ENCODE results near the gene OR13C9. TPM values are rescaled to one million over a fixed set of nuclear protein-coding genes. Genes with fewer than 3 reads are reported as not detected.

The OR13C9 gene, protein sequence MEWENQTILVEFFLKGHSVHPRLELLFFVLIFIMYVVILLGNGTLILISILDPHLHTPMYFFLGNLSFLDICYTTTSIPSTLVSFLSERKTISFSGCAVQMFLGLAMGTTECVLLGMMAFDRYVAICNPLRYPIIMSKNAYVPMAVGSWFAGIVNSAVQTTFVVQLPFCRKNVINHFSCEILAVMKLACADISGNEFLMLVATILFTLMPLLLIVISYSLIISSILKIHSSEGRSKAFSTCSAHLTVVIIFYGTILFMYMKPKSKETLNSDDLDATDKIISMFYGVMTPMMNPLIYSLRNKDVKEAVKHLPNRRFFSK
- total RNA-seq, result not detected in 2 replicates

DNA sequence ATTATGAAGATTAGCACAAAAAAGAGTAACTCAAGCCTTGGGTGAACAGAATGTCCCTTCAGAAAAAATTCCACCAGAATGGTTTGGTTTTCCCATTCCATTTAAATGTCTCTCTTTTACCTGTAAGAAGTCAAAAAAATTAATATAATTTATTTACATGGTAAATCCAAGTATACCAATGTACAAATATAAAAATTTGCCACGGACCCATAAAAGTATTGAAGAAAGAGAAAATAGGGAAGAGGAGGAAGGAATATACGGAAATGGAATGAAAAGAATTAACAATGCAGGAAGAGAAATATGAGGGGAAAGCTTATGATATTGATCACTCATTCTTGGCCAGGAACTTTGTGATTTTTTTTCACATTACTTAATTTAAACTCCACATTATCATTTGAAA is at the start of gene OR13C9:
Gene OR13C9 (minus strand): TSS at position 101 of the 400 bp plus-strand sequence. CDS start 0 bp downstream, at position 101.

DNA sequence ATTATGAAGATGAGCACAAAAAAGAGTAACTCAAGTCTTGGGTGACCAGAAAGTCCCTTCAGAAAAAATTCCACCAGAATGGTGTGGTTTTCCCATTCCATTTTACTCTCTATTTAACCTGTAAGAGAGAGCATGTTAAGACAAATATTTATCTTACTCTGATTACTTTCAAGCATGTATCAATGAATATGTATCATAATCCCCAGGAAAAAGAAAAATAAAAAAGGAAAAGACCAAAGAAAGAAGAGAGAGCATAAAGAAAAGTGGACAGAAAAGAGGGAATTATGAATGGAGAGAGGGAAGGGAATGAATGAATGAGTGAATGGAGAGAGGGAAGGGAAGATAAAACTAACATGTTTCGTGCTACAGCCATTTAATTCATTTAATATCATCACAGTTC is 12.5 kb downstream of the OR13C9 start, which contains the start of gene OR13C2:
Gene OR13C2 (minus strand): TSS at position 101 of the 400 bp plus-strand sequence. CDS start 0 bp downstream, at position 101.

DNA sequence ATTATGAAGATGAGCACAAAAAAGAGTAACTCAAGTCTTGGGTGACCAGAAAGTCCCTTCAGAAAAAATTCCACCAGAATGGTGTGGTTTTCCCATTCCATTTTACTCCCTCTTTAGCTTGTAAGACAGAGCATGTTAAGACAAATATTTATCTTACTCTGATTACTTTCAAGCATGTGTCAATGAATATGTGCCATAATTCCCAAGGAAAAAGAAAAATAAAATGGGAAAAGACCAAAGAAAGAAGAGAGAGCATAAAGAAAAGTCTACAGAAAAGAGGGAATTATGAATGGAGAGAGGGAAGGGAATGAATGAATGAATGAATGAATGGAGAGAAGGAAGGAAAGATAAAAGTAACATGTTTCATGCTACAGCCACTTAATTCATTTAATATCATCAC is 18.7 kb downstream of the OR13C9 start, which contains the start of gene OR13C5:
Gene OR13C5 (minus strand): TSS at position 101 of the 400 bp plus-strand sequence. CDS start 0 bp downstream, at position 101.

DNA sequence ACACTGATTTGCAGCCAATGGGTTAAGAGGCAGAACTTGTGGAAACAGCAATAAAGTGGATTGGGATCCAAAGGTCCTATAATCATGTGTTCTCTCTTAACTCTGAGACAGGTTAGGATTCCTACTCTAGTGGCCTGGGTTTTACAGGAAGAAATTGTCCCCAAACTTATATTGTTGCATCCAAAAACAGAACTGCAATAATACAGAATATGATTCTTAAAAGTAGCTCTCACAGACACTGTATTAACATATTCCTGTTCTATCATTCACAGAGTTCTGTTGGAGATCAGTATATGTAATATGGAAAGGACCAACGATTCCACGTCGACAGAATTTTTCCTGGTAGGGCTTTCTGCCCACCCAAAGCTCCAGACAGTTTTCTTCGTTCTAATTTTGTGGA is 49.1 kb downstream of the OR13C9 start, which contains the start of gene OR13C8:
Gene OR13C8 (plus strand): TSS at position 301 of the 400 bp plus-strand sequence. CDS start 0 bp downstream, at position 301.

Other genes with a start within 250 kb of the OR13C9 start
- not detected in 2 replicates for gene OR13F1, start 113.9 kb downstream of the OR13C9 start, total RNA-seq
- not detected in 2 replicates for gene OR13C4, start 91.0 kb downstream of the OR13C9 start, total RNA-seq
- not detected in 2 replicates for gene OR13C3, start 81.3 kb downstream of the OR13C9 start, total RNA-seq
- gene OR13C8, start 49.0 kb downstream of the OR13C9 start, total RNA-seq, result not detected in 2 replicates
- not detected in 2 replicates for gene OR13C5, start 18.8 kb downstream of the OR13C9 start, total RNA-seq
- not detected in 2 replicates for gene OR13C2, start 12.6 kb downstream of the OR13C9 start, total RNA-seq
- gene OR13D1, start 76.3 kb upstream of the OR13C9 start, total RNA-seq, result not detected in 2 replicates
- gene NIPSNAP3A, start 129.5 kb upstream of the OR13C9 start, total RNA-seq, result 54.4 and 55.7 TPM in 2 replicates
- gene NIPSNAP3B, start 145.9 kb upstream of the OR13C9 start, total RNA-seq, result 2.8 and 4.6 TPM in 2 replicates

All from hair follicle dermal papilla cell (primary cell).